PC-9 (cell line): ENCODE measurements around the gene SPTLC1. TPM values are rescaled to one million over a fixed set of nuclear protein-coding genes. Genes with fewer than 3 reads are reported as not detected.

Source experiments
- BruUV-seq: library from RNA; stranded (reverse); fragments of 400-500 nt; replicated peaks from 2 replicates; lab custom pipeline; 2021; lab: Mats Ljungman, UMichigan
- CTCF ChIA-PET: fragments of 300-600 bp; sonication (Branson Sonifier 250); formaldehyde crosslinking; loops from one replicate; lab custom pipeline; 2022; ENCODE audit warnings: antibody characterized with exemption; lab: Charles Lee
- POLR2A ChIA-PET: fragments of 300-600 bp; sonication (Branson Sonifier 250); formaldehyde crosslinking; loops from one replicate; lab custom pipeline; 2022; ENCODE audit warnings: antibody characterized with exemption; ENCODE audit not compliant: unreplicated experiment; lab: Charles Lee
- DNase-seq, 2 experiments: peaks; one replicate each; pipeline versions ENCODE4 v3.0.0 to v3.0.0-alpha.2; 2015 to 2022; ENCODE audit warnings: mixed read lengths in 1 of 2
- H2AFZ ChIP-seq: fragments of 200-600 bp; sonication (generic); 2 replicates; pipeline ENCODE4 v1.8.1; 2017; ENCODE audit warnings: antibody characterized with exemption
- H3F3A ChIP-seq: fragments of 200-600 bp; sonication (generic); 2 replicates; pipeline ENCODE4 v1.8.1; 2017; ENCODE audit warnings: antibody characterized with exemption, mild to moderate bottlenecking, low read depth; ENCODE audit not compliant: insufficient read depth
- H3K27ac ChIP-seq: fragments of 200-600 bp; sonication (generic); 2 replicates; pipeline ENCODE4 v1.6.1; 2016; ENCODE audit warnings: mixed run types
- H3K27me3 ChIP-seq: fragments of 200-600 bp; sonication (generic); 2 replicates; pipeline ENCODE4 v1.6.1; 2016; ENCODE audit warnings: low read depth, mixed run types; ENCODE audit not compliant: insufficient read depth
- H3K36me3 ChIP-seq: fragments of 200-600 bp; sonication (generic); 2 replicates; pipeline ENCODE4 v1.6.1; 2016; ENCODE audit warnings: low read depth, mixed run types
- H3K4me1 ChIP-seq: fragments of 200-600 bp; sonication (generic); replicated peaks from 2 replicates; pipeline ENCODE4 v1.6.1; 2016; ENCODE audit warnings: mixed run types; ENCODE audit not compliant: insufficient read depth
- H3K4me2 ChIP-seq: fragments of 200-600 bp; sonication (generic); 2 replicates; pipeline ENCODE4 v1.6.1; 2017; ENCODE audit warnings: mixed run types
- H3K4me3 ChIP-seq: fragments of 200-600 bp; sonication (generic); 2 replicates; pipeline ENCODE4 v1.6.1; 2016; ENCODE audit warnings: mixed run types
- H3K79me2 ChIP-seq: fragments of 200-600 bp; sonication (generic); 2 replicates; pipeline ENCODE4 v1.6.1; 2017; ENCODE audit warnings: low read depth, mixed run types
- H3K9me2 ChIP-seq: fragments of 200-600 bp; sonication (generic); 2 replicates; pipeline ENCODE4 v1.8.1; 2017; ENCODE audit warnings: mild to moderate bottlenecking; ENCODE audit not compliant: insufficient read depth
- H3K9me3 ChIP-seq: fragments of 200-600 bp; sonication (generic); 2 replicates; pipeline ENCODE4 v1.8.1; 2016; ENCODE audit warnings: low read depth; ENCODE audit not compliant: insufficient read depth
- H4K20me1 ChIP-seq: fragments of 200-600 bp; sonication (generic); 2 replicates; pipeline ENCODE4 v1.8.1; 2017; ENCODE audit not compliant: insufficient read depth
- EZH2 ChIP-seq: fragments of 200-600 bp; sonication (generic); IDR thresholded peaks from 2 replicates; pipeline ENCODE4 v1.8.0; 2017; ENCODE audit warnings: antibody characterized with exemption, low read depth
- intact Hi-C: fragments of 100-400 bp; cut with micrococcal nuclease; formaldehyde crosslinking; loops from one replicate; pipeline ENCODE4 v1.10.0; 2022; ENCODE audit not compliant: unreplicated experiment
- total RNA-seq: library from RNA; stranded (reverse); gene quantifications from 2 replicates; pipeline ENCODE4 v1.2.3, GENCODE V29; 2021
- TF ChIP-seq, protein P1 (sequence below): fragments of 200-600 bp; sonication (generic); conservative IDR thresholded peaks from 2 replicates; pipeline ENCODE4 v1.6.1; 2017; ENCODE audit warnings: mixed run types, antibody characterized with exemption, mild to moderate bottlenecking, moderate library complexity

Gene SPTLC1
- total RNA-seq, 1 experiment from 2014 or later, result 103 TPM

DNA sequence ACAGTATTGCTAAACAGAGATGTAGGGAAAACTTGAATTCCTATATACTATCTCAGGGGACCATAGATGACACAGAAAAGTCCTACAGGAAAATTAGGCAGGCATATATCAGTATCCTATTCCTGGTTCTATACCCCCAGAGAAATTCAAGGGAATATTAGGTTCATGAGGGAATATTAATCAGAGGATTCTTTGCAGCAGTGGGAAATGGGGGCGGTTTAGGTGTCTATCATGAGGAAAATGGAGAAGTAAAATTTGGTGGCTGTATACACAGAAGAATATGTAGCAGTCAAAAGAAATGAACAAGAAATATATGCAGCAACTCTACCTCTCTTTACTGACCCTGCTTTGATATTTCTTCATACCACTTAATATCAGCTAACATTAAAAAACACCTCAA is 20.0 kb downstream of the SPTLC1 start:
- Histone ChIP-seq H4K20me1 (peaks cover under 1% of the 10 kb centered on the region; the same call in 1 of the 2 replicates), H3K27me3 (no peaks in the 10 kb centered on the region), H3K9me3 (no peaks in the 10 kb centered on the region), H3K4me3 (no peak overlapping the region), H3K9me2 (no peaks in the 10 kb centered on the region), H3K36me3 (peaks cover 10% of the 10 kb centered on the region), H2AFZ (no peak overlapping the region), H3F3A (no peaks in the 10 kb centered on the region; the same call in 1 of the 2 replicates), H3K27ac (no peak overlapping the region), H3K4me2 (no peak overlapping the region), H3K4me1 (peaks cover 4% of the 10 kb centered on the region), H3K79me2 (peaks cover 47% of the 10 kb centered on the region)
- DNase-seq, result no peak
- CTCF ChIA-PET, result no interaction called here
- no TSS peak for BruUV-seq
- POLR2A ChIA-PET, result no interaction called here
- intact Hi-C loops, result no loop called here
- TF ChIP-seq, protein P1, sequence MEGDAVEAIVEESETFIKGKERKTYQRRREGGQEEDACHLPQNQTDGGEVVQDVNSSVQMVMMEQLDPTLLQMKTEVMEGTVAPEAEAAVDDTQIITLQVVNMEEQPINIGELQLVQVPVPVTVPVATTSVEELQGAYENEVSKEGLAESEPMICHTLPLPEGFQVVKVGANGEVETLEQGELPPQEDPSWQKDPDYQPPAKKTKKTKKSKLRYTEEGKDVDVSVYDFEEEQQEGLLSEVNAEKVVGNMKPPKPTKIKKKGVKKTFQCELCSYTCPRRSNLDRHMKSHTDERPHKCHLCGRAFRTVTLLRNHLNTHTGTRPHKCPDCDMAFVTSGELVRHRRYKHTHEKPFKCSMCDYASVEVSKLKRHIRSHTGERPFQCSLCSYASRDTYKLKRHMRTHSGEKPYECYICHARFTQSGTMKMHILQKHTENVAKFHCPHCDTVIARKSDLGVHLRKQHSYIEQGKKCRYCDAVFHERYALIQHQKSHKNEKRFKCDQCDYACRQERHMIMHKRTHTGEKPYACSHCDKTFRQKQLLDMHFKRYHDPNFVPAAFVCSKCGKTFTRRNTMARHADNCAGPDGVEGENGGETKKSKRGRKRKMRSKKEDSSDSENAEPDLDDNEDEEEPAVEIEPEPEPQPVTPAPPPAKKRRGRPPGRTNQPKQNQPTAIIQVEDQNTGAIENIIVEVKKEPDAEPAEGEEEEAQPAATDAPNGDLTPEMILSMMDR, result no peak
- TF ChIP-seq EZH2, result no peak

DNA sequence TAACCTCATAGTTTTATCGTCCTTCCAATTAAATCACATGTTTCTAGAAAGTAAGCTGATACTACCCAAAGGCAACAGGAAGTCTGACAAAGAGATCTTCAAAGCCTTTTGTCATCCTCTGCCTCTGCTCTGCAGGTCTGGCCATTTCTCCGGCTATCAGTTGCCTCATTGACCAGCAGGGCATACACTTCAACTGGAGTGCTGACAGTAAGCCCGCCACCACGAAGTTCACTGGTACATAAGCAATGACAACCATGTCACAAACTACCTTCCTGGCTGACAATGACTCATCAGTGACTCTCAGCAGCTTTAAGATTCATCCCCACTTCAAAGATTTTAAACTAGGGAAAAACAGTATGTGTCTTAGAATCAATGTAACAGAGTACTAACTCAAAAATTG is 20.6 kb downstream of the SPTLC1 start:
- POLR2A ChIA-PET, result interaction anchor here (0.6 kb wide), 1 partner anchor 257 kb away, joined by 5 read pairs; no protein-coding TSS in a partner anchor
- Histone ChIP-seq H3K27ac (no peak overlapping the region), H3K9me3 (no peaks in the 10 kb centered on the region), H3K79me2 (peaks cover 41% of the 10 kb centered on the region), H3K27me3 (no peaks in the 10 kb centered on the region), H3K36me3 (peaks cover 10% of the 10 kb centered on the region), H3K9me2 (no peaks in the 10 kb centered on the region), H4K20me1 (no peaks in the 10 kb centered on the region; the same call in 1 of the 2 replicates), H3K4me1 (no peaks in the 10 kb centered on the region), H2AFZ (no peak overlapping the region), H3K4me3 (no peak overlapping the region), H3K4me2 (no peak overlapping the region), H3F3A (no peaks in the 10 kb centered on the region; the same call in 1 of the 2 replicates)
- CTCF ChIA-PET, result no interaction called here
- no peak for DNase-seq
- intact Hi-C loops, result no loop called here
- no TSS peak for BruUV-seq
- TF ChIP-seq EZH2, result no peak
- TF ChIP-seq, protein P1, result no peak

GRCh38 chr9:92077888-92078287 is 37.3 kb downstream of the SPTLC1 start:
- Histone ChIP-seq H3K9me3 (no peaks in the 10 kb centered on the region), H3K9me2 (no peaks in the 10 kb centered on the region), H2AFZ (no peak overlapping the region), H3K4me2 (no peak overlapping the region), H3K4me3 (no peak overlapping the region), H3K4me1 (no peaks in the 10 kb centered on the region), H4K20me1 (peaks cover 2% of the 10 kb centered on the region; the same call in 1 of the 2 replicates), H3K36me3 (no peaks in the 10 kb centered on the region; the same call in 1 of the 2 replicates), H3K79me2 (no peaks in the 10 kb centered on the region), H3K27ac (no peak overlapping the region), H3F3A (no peaks in the 10 kb centered on the region), H3K27me3 (no peaks in the 10 kb centered on the region)
- ChIA-PET CTCF (no interaction called here), POLR2A (no interaction called here)
- no TSS peak for BruUV-seq
- intact Hi-C loops, result no loop called here
- TF ChIP-seq EZH2, result no peak
- TF ChIP-seq, protein P1, result no peak
- no peak for DNase-seq
